ENCODE results near the gene ACTRT1.

ACTRT1 gene

DNA sequence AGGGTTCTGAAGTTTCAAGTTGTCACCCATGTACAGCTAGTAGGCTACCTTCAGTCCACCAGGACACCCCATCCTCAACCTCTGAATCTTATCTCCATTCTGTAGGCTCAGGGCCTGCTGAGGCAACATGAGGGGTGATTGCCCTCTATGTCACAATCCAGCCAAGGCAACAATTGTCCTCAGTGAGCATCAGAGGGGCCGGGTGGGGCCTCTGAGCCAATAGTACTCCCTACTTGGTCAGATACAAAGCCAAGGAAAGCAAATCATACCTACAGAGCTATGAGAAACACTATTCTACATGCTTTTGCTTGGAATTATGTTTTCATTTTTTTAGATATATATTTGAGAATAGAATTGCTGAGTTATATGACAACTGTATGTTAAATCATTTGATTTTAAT, at the start of gene ACTRT1:
Gene ACTRT1 (minus strand): TSS at position 101 of the 400 bp plus-strand sequence. CDS start 197 bp downstream, outside the sequence.
- no peak for DNase-seq

- no peak for DNase-seq
These were observed 26.3 kb upstream of the ACTRT1 start for GRCh38 chrX:128078545-128078944.

DNA sequence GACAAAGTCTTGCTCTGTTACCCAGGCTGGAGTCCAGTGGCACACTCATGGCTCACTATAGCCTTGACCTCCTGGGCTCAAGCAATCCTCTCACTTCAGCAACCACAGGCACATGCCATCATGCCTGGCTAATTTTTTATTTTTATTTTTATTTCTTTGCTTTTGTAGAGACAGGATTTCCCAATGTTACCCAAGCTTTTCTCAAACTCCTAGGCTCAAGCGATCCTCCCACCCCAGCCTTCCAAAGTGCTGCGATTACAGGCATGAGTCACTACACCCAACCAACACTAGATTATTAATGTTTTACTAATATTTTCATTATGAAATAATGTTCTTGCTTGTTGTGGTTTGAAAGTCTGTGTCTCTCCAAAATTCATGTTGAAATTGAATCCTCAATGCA, 5.2 kb upstream of the ACTRT1 start:
- no peak for DNase-seq

DNA sequence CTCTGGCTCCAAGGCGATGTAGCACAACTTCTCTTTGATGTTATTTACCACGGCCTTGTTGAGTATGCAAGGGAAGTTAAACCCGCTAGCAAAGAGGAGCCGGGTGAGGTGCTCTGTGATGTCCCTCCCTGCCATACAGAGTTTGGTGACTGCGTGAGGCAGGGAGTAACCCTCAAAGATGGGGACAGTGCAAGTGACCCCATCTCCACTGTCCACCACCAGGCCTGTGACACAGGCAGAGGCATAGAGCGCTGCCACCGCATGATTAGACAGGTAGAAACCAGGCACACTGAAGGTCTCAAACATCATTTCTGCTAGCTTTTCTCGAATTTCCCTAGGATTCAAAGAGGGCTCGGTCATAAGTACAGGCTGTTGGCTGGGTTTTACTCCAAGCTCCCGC, 677 bp downstream of the ACTRT1 start:
- no peak for DNase-seq

DNA sequence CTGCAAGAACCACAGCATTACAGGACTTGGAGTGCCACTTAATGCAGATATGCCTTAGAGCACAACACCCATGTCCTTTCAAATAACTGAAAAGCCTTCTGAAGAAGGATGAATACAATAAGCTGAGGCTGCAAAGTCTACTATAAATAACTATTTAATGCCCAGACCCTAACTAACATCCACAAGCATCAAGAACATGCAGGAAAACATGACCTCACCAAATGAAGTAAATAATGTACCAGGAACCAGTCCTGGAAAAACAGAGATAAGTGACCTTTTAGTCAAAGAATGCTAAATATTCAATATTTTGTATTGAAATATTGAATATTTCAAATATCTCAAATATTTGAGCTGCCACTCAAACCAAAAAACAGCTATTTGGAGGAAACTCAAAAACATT, 16.9 kb downstream of the ACTRT1 start:
- no peak for DNase-seq

GRCh38 chrX:128021566-128021965, 30.6 kb downstream of the ACTRT1 start:
- no peak for DNase-seq

GRCh38 chrX:128020701-128021100, 31.5 kb downstream of the ACTRT1 start:
- no peak for DNase-seq

DNA sequence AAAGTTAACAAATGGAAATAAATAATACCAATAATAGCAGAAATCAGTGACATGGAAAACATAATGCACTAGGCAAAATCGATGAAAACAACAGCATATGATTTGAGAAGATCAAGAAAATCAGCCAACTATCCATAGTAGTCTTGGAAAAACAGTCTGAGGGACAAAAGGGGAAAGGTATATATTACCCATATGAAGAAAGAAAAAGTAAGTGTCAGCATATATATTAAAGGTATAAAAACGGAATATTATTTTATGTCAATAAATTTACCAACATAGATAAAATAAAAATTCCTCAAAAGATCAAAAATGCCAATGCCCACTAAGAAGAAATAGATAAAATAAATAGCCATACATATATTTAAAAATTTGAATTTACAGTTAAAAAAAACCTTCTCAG, 33.0 kb downstream of the ACTRT1 start:
- DNase-seq = no peak

- DNase-seq = no peak
These were observed 40.2 kb downstream of the ACTRT1 start for GRCh38 chrX:128012015-128012414.

- DNase-seq = no peak
These were observed 44.3 kb downstream of the ACTRT1 start for GRCh38 chrX:128007882-128008281.
